Fibroblast of lung (primary cell): ENCODE measurements around the gene XKR7.

Experiments used
- EZH2 ChIP-seq: IDR thresholded peaks from 2 replicates; pipeline ENCODE4 v1.5.1; 2012; ENCODE audit warnings: low read length, control low read depth, mild to moderate bottlenecking; ENCODE audit errors: missing control alignments
- TF ChIP-seq, protein P1 (sequence below), 2 donors: IDR thresholded peaks in 1 of 2; conservative IDR thresholded peaks in 1 of 2; 1 replicate in 1 of 2; 2 replicates in 1 of 2; pipeline ENCODE4 v1.5.1; 2011 to 2012; ENCODE audit warnings: low read length in 2 of 2, control low read depth in 1 of 2, inconsistent platforms in 1 of 2, low read depth in 1 of 2, mild to moderate bottlenecking in 1 of 2

DNA sequence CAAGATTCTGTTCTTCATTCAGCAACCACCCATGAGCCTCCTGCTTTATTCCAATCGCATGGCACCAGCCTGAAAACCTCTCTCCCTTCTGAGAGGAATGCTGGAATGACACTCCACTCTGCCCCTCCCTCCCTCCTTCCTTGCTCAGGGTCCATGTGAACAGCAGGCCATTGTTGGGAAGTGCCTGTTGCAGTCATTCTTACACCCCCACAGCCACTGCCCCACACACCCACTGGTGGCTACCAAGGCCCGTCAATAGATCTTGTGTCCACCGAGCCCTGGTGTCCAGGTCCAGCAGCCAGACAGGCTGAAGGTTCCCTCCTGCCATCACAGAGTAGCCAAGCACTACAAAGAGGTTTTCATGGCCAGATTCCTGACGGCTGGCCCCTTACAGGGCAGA, 22.6 kb upstream of the XKR7 start:
- TF ChIP-seq, protein P1, sequence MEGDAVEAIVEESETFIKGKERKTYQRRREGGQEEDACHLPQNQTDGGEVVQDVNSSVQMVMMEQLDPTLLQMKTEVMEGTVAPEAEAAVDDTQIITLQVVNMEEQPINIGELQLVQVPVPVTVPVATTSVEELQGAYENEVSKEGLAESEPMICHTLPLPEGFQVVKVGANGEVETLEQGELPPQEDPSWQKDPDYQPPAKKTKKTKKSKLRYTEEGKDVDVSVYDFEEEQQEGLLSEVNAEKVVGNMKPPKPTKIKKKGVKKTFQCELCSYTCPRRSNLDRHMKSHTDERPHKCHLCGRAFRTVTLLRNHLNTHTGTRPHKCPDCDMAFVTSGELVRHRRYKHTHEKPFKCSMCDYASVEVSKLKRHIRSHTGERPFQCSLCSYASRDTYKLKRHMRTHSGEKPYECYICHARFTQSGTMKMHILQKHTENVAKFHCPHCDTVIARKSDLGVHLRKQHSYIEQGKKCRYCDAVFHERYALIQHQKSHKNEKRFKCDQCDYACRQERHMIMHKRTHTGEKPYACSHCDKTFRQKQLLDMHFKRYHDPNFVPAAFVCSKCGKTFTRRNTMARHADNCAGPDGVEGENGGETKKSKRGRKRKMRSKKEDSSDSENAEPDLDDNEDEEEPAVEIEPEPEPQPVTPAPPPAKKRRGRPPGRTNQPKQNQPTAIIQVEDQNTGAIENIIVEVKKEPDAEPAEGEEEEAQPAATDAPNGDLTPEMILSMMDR (conservative IDR thresholded peaks at IDR 0.05 in 1 of 2, IDR thresholded peaks at IDR 0.05 in 1 of 2; ENCODE audit: low read depth in 1 of 2, low read length in 2 of 2) = no peak
- no peak for TF ChIP-seq EZH2
